Measurements from ENCODE around the gene LCOR. TPM values are rescaled to one million over a fixed set of nuclear protein-coding genes. Genes with fewer than 3 reads are reported as not detected.

The LCOR gene
- total RNA-seq, 1 experiment from 2014 or later: 10.5 TPM

DNA sequence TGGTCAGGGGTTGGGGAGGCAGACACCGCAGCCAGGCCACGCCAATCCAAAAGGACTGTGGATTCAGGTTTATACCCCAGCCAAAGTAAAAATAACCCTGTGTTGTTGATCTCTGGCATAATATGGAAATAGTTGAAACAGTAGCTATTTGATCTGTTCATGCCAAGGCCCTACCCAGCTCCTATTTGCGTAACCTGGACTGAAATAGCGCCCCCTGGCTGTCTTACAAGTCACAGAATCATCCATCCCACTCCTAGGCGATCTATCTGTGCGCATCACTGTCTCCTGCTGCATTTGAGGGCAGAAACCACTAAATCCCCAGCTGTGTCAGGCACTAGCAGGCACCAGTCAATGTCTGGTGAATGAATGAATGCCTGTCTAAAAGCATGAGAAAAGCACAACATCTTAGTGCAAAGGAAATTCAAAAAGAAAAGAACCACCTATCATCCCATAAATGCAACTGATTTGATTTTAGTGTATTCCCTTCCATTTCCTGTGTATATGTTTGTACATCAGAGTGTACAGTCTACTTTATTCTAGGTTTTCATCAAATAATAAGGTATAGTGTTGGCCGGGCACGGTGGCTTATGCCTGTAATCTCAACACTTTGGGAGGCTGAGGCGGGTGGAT lies 193.6 kb downstream of the LCOR start:
- Histone ChIP-seq H2AFZ (ENCODE audit: low read length) (no peak overlapping the region), H3K36me3 (ENCODE audit: low read depth, low read length) (no peaks in the 10 kb centered on the region; the same call in 1 of the 2 replicates), H3F3A (ENCODE audit: low read length, unreplicated experiment) (no peaks in the 10 kb centered on the region), H3K79me2 (ENCODE audit: low read length) (no peaks in the 10 kb centered on the region), H3K9me3 (ENCODE audit: low read length) (no peaks in the 10 kb centered on the region), H3K9me2 (replicated peaks; ENCODE audit: low read length) (no peaks in the 10 kb centered on the region), H3K27ac (ENCODE audit: low read length) (no peak overlapping the region), H4K20me1 (ENCODE audit: low read length) (no peaks in the 10 kb centered on the region), H3K9ac (ENCODE audit: low read length) (no peak overlapping the region), H3K4me3 (ENCODE audit: low read length) (no peak overlapping the region), H3K4me2 (ENCODE audit: low read length) (no peak overlapping the region), H3K4me1 (ENCODE audit: insufficient read depth, low read length) (peaks cover 35% of the 10 kb centered on the region), H3K27me3 (ENCODE audit: low read length) (no peaks in the 10 kb centered on the region)
- BruUV-seq (replicated peaks): no TSS peak
- CTCF ChIA-PET: no interaction called here
- POLR2A ChIA-PET (ENCODE audit: unreplicated experiment): interaction anchor here (0.5 kb wide), 1 partner anchor 162 kb away, joined by 3 read pairs; no protein-coding TSS in a partner anchor
- TF ChIP-seq EZH2phosphoT487 (IDR thresholded peaks at IDR 0.05; ENCODE audit: borderline replicate concordance, low read length) (no peak), EZH2 (IDR thresholded peaks at IDR 0.05; ENCODE audit: low read length, unreplicated experiment) (no peak)
- TF ChIP-seq, protein P1, sequence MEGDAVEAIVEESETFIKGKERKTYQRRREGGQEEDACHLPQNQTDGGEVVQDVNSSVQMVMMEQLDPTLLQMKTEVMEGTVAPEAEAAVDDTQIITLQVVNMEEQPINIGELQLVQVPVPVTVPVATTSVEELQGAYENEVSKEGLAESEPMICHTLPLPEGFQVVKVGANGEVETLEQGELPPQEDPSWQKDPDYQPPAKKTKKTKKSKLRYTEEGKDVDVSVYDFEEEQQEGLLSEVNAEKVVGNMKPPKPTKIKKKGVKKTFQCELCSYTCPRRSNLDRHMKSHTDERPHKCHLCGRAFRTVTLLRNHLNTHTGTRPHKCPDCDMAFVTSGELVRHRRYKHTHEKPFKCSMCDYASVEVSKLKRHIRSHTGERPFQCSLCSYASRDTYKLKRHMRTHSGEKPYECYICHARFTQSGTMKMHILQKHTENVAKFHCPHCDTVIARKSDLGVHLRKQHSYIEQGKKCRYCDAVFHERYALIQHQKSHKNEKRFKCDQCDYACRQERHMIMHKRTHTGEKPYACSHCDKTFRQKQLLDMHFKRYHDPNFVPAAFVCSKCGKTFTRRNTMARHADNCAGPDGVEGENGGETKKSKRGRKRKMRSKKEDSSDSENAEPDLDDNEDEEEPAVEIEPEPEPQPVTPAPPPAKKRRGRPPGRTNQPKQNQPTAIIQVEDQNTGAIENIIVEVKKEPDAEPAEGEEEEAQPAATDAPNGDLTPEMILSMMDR (conservative IDR thresholded peaks at IDR 0.05; ENCODE audit: low read depth, low read length): peak; percentile 65
- intact Hi-C loops (cut with micrococcal nuclease): loop anchor here (5.0 to 10.0 kb wide), 2 partner anchors 193 to 261 kb away; partner anchors contain the start of gene LCOR
- peak; percentile 25 for DNase-seq
- no peak for ATAC-seq

DNA sequence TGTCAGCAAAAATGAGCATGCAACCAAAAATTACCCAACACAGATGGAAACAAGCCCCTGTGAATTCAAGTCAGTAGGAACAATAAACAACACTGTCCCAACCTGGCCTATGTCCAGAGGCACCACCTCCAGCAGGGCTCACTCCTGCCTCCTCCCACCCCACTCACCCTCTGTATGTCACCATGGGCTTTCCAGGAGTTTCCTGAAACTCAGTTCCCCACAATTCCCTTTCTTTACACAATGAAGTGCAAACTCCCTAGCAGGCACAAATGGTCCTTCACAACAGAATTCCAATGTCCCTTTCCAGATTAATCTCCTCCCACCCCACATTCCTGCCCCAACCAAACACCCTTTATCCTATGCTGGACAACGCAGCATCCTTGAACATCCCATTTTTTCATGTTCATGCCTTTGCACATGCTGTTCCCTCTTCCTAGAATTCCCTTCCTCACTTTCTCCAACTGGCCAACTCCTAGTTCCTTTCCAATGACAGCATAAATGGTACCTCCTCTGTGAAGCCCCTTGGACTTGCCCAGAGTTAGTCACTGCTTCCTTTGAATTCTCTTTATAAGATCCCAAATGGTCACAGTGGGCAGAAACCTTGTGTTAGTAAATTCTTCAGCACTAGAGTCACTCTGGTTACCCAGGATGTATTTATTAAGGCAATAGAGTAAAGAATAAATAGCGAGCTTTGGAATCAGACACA lies 196.2 kb downstream of the LCOR start:
- Histone ChIP-seq H3K79me2 (ENCODE audit: low read length) (no peaks in the 10 kb centered on the region), H3K4me1 (ENCODE audit: insufficient read depth, low read length) (peaks cover 32% of the 10 kb centered on the region), H3K9ac (ENCODE audit: low read length) (no peak overlapping the region), H2AFZ (ENCODE audit: low read length) (no peak overlapping the region), H3K27ac (ENCODE audit: low read length) (no peak overlapping the region), H3K9me3 (ENCODE audit: low read length) (no peaks in the 10 kb centered on the region), H3K9me2 (replicated peaks; ENCODE audit: low read length) (no peaks in the 10 kb centered on the region), H3K27me3 (ENCODE audit: low read length) (no peaks in the 10 kb centered on the region), H3K36me3 (ENCODE audit: low read depth, low read length) (no peaks in the 10 kb centered on the region; the same call in 1 of the 2 replicates), H3F3A (ENCODE audit: low read length, unreplicated experiment) (no peaks in the 10 kb centered on the region), H3K4me2 (ENCODE audit: low read length) (peak overlapping the region; percentile 44; the same call in 1 of the 2 replicates), H3K4me3 (ENCODE audit: low read length) (no peak overlapping the region), H4K20me1 (ENCODE audit: low read length) (no peaks in the 10 kb centered on the region)
- BruUV-seq (replicated peaks): no TSS peak
- ATAC-seq (peak; percentile 39; the same call in 1 of the 2 replicates), DNase-seq (peak; percentile 59)
- POLR2A ChIA-PET (ENCODE audit: unreplicated experiment): no interaction called here
- TF ChIP-seq EZH2phosphoT487 (IDR thresholded peaks at IDR 0.05; ENCODE audit: borderline replicate concordance, low read length) (no peak), EZH2 (IDR thresholded peaks at IDR 0.05; ENCODE audit: low read length, unreplicated experiment) (no peak)
- TF ChIP-seq, protein P1 (conservative IDR thresholded peaks at IDR 0.05; ENCODE audit: low read depth, low read length): no peak
- intact Hi-C loops (cut with micrococcal nuclease): loop anchor here (5.0 to 10.0 kb wide), 2 partner anchors 196 to 263 kb away; partner anchors contain the start of gene LCOR
- CTCF ChIA-PET: no interaction called here

Data from PC-3 (cell line).